B cell (primary cell): ENCODE measurements around the gene NOXA1. TPM values are rescaled to one million over a fixed set of nuclear protein-coding genes. Genes with fewer than 3 reads are reported as not detected.

ENCODE experiments used
- ATAC-seq: fragments of 200-7000 bp; cut with Tn5 transposase; one replicate; pipeline ENCODE4 v1.10.0; 2021; ENCODE audit warnings: low read depth, mild to moderate bottlenecking, moderate number of reproducible peaks, moderate library complexity
- CTCF ChIA-PET: fragments of 350-600 bp; sonication (Branson Sonifier 250); formaldehyde crosslinking; loops from one replicate; lab custom pipeline; 2021; ENCODE audit warnings: antibody characterized with exemption, inconsistent platforms; lab: Charles Lee
- POLR2A ChIA-PET: fragments of 350-600 bp; sonication (Branson Sonifier 250); formaldehyde crosslinking; loops from one replicate; lab custom pipeline; 2021; ENCODE audit warnings: antibody characterized with exemption; lab: Charles Lee
- DNase-seq: peaks from one replicate; pipeline ENCODE4 v3.0.0; 2013
- H2AFZ ChIP-seq: 2 replicates; pipeline ENCODE4 v1.6.1; 2012; ENCODE audit warnings: mild to moderate bottlenecking, low read depth, low read length; ENCODE audit not compliant: insufficient read depth, poor library complexity, severe bottlenecking
- H3K27ac ChIP-seq, 2 donors: 1 replicate in 1 of 2; 2 replicates in 1 of 2; pipeline ENCODE4 v1.5.1; 2012 to 2013; ENCODE audit warnings: low read length in 2 of 2, mild to moderate bottlenecking in 2 of 2, moderate library complexity in 1 of 2
- H3K27me3 ChIP-seq, 4 experiments: fragments of 200-600 bp in 1 of 4; sonication (generic) in 1 of 4; replicated peaks in 1 of 4; 1 replicate in 2 of 4; 2 replicates in 2 of 4; pipeline versions ENCODE4 v1.6.1 to v1.7.0; 2013 to 2016; ENCODE audit warnings: low read length in 3 of 4, mild to moderate bottlenecking in 2 of 4, mixed read lengths in 1 of 4, moderate library complexity in 1 of 4; ENCODE audit not compliant: insufficient read depth in 4 of 4, control insufficient read depth in 3 of 4; ENCODE audit errors: control extremely low read depth in 1 of 4
- H3K36me3 ChIP-seq, 2 experiments: replicated peaks in 1 of 2; 1 replicate in 1 of 2; 2 replicates in 1 of 2; pipeline versions ENCODE4 v1.6.1 to v1.7.1; 2013; ENCODE audit warnings: low read length in 1 of 2; ENCODE audit not compliant: insufficient read depth in 2 of 2, control insufficient read depth in 1 of 2; ENCODE audit errors: control extremely low read depth in 1 of 2, extremely low read depth in 1 of 2
- H3K4me1 ChIP-seq, 2 donors: fragments of 200-600 bp in 1 of 2; sonication (generic) in 1 of 2; 1 replicate in 1 of 2; 2 replicates in 1 of 2; pipeline versions ENCODE4 v1.5.1 to v1.6.1; 2013 to 2017; ENCODE audit warnings: low read length in 2 of 2; ENCODE audit not compliant: control insufficient read depth in 2 of 2, insufficient read depth in 2 of 2
- H3K4me2 ChIP-seq: replicated peaks from 2 replicates; pipeline ENCODE3; 2012; ENCODE audit warnings: mild to moderate bottlenecking, low read depth, low read length; ENCODE audit not compliant: poor library complexity, severe bottlenecking
- H3K4me3 ChIP-seq, 5 experiments: fragments of 200-600 bp in 1 of 5; sonication (generic) in 1 of 5; 1 replicate in 3 of 5; 2 replicates in 2 of 5; pipeline versions ENCODE4 v1.5.1 to v1.7.0; 2011 to 2016; ENCODE audit warnings: low read length in 4 of 5, mild to moderate bottlenecking in 4 of 5, low read depth in 2 of 5, control low read depth in 1 of 5, moderate library complexity in 1 of 5; ENCODE audit not compliant: insufficient read depth in 1 of 5; ENCODE audit errors: control extremely low read depth in 1 of 5, extremely low read depth in 1 of 5
- H3K79me2 ChIP-seq: fragments of 200-600 bp; sonication (generic); one replicate; pipeline ENCODE4 v1.6.0; 2016; ENCODE audit warnings: low read length; ENCODE audit not compliant: control insufficient read depth, insufficient read depth
- H3K9ac ChIP-seq: fragments of 200-600 bp; sonication (generic); 2 replicates; pipeline ENCODE4 v1.6.1; 2017; ENCODE audit warnings: mild to moderate bottlenecking, low read length, moderate library complexity
- H3K9me3 ChIP-seq, 3 donors: one replicate each; pipeline versions ENCODE4 v1.6.1 to v1.7.1; 2013; ENCODE audit warnings: low read length in 2 of 3; ENCODE audit not compliant: control insufficient read depth in 2 of 3, insufficient read depth in 1 of 3; ENCODE audit errors: control extremely low read depth in 1 of 3
- H4K20me1 ChIP-seq: 2 replicates; pipeline ENCODE4 v1.6.0; 2012; ENCODE audit warnings: mild to moderate bottlenecking, low read length; ENCODE audit not compliant: insufficient read depth, control insufficient read depth, poor library complexity, severe bottlenecking
- H3K27ac Mint-ChIP-seq: one replicate; pipeline ENCODE4 v1.8.0; 2021; ENCODE audit warnings: mixed read lengths
- H3K27me3 Mint-ChIP-seq: one replicate; pipeline ENCODE4 v1.8.0; 2021; ENCODE audit warnings: mixed read lengths
- H3K4me1 Mint-ChIP-seq: one replicate; pipeline ENCODE4 v1.8.0; 2021; ENCODE audit warnings: mixed read lengths
- H3K4me3 Mint-ChIP-seq: one replicate; pipeline ENCODE4 v1.8.0; 2021; ENCODE audit warnings: mixed read lengths
- H3K9me3 Mint-ChIP-seq: one replicate; pipeline ENCODE4 v1.8.0; 2022; ENCODE audit warnings: mixed read lengths; ENCODE audit not compliant: insufficient read depth
- CTCF ChIP-seq: fragments of 200-600 bp; IDR thresholded peaks from one replicate; pipeline ENCODE4 v1.8.0; 2022; ENCODE audit warnings: antibody characterized with exemption, mild to moderate bottlenecking
- EZH2 ChIP-seq: IDR thresholded peaks from 2 replicates; pipeline ENCODE4 v1.6.1; 2012; ENCODE audit warnings: borderline replicate concordance, low read depth, mild to moderate bottlenecking, moderate library complexity, low read length; ENCODE audit not compliant: insufficient read depth, poor library complexity, severe bottlenecking
- WGBS: methylation state at CpG from one replicate; pipeline ENCODE4 v1.1.5; 2013; ENCODE audit warnings: missing lambda C conversion rate; ENCODE audit not compliant: insufficient coverage; 5-methylcytosine and 5-hydroxymethylcytosine counted together
- intact Hi-C: fragments of 100-400 bp; cut with micrococcal nuclease; formaldehyde crosslinking; loops from one replicate; pipeline ENCODE4 v1.10.0; 2022
- polyA plus RNA-seq: library from polyadenylated mRNA; depleted of rRNA; stranded (reverse); fragments of >200 nt; gene quantifications from 2 replicates; pipeline ENCODE4 v1.2.3, GENCODE V29; 2012
- total RNA-seq, 2 donors: library from RNA; stranded (reverse); fragments of 120-200 nt in 1 of 2; gene quantifications; 1 replicate in 1 of 2; 2 replicates in 1 of 2; pipeline versions ENCODE4 v1.2.3 to v1.2.4, GENCODE V29; 2013 to 2022

Gene NOXA1
- total and polyA plus RNA-seq, 2 donors (not counting 1 experiment from before 2014, with no cell fraction given): 5.7 to 7.7 TPM

DNA sequence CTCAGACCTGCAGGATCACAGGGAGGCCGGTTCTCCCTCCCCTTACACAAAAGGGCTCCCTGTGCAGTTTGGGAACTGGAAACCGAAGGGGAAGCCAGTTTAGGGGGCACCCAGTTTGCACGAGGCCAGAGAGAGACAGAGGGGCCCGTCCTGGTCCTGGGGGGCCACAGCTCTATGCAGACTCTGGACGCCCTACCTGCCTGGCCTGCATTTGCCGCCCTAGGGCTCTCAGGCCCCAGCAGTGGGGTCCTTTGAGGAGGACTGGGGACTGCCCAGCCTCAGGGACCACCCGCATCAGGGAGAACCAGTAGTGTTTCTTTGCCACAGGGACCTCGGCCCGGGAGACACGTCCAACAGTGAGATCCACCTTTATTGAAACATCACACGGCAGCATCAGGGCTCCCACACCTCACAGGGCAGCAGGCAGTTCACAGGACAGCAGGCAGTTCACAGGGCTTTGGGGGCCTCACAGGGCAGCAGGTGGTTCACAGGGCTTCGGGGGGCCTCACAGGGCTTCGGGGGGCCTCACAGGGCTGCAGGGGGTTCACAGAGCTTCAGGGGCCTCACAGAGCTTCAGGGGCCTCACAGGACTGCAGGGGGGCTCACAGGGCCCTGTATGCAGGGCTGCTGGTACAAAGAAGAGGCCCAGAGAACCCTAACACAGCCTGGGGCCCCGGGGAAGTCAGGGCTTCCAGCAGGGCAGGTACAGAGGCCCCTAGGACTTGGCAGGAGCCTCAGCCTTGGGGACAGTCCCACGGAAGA, 36.6 kb downstream of the NOXA1 start:
- Histone ChIP-seq H4K20me1 (peaks cover 9% of the 10 kb centered on the region), H3K27ac (peak overlapping the region; percentile 50 to 63), H3K9me3 (peaks cover 0 to 4% (median 0%) of the 10 kb centered on the region in 3 donors), H3K4me1 (peaks cover 44 to 54% of the 10 kb centered on the region in 2 donors), H3K4me3 (peak overlapping the region in 4 of 5 experiments; percentile 43 to 69 (median 56)), H3K27me3 (no peaks in the 10 kb centered on the region), H3K36me3 (peaks cover 0 to 3% of the 10 kb centered on the region in 2 experiments), H3K4me2 (peak overlapping the region; percentile 99), H3K79me2 (peaks cover 6% of the 10 kb centered on the region), H2AFZ (peak overlapping the region; percentile 79), H3K9ac (peak overlapping the region; percentile 73)
- intact Hi-C loops: loop anchor here (1.0 to 10.0 kb wide), 2 partner anchors 36 to 665 kb away; partner anchors contain the start of genes CCDC183, EXD3, NOXA1 and TMEM141
- TF ChIP-seq EZH2 (no peak), CTCF (no peak)
- Mint-ChIP-seq H3K27me3 (no peaks in the 10 kb centered on the region), H3K4me1 (peaks cover 29% of the 10 kb centered on the region), H3K27ac (peak overlapping the region; percentile 75), H3K9me3 (no peaks in the 10 kb centered on the region), H3K4me3 (peak overlapping the region; percentile 75)
- POLR2A ChIA-PET: interaction anchor here (0.6 to 2.2 kb wide), 3 partner anchors 36 to 241 kb away, joined by 3 to 13 read pairs (median 6); partner anchors contain the start of genes EXD3 and NOXA1
- ATAC-seq: no peak
- 54% methylated on average over 15 of the region's 15 CpGs for WGBS
- CTCF ChIA-PET: interaction anchor here (1.0 to 1.3 kb wide), 2 partner anchors 37 to 139 kb away, joined by 3 to 4 read pairs; partner anchors contain the start of genes EXD3 and NOXA1
- no peak for DNase-seq
